ENCODE data around the gene ZNF764.
"Not testable (repeated sequence)": the region's sequence is repeated elsewhere in the genome, so short reads cannot be mapped to it uniquely, and the experiment has no call there.

Gene ZNF764

DNA sequence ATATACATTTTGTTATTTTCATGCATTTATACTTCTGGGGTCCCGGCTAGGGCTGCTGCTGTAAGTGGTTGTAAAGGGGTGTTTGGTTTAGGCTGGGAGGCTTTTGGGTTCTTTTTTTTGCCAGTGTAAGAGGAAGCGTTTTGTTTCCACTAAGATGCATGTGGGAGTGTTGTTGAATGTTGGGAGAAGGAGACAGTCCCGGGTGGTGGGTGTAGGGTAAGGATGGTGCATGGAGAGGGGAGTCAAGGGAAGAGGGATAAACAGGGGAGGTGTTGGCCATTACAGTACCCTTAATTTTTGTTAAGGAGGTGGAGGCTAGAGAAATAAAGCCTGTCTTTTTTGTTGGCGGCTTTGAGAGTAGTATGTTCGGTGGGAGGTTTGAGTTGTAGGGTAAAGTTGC lies 15.1 kb downstream of the ZNF764 start:
- no peak for DNase-seq

DNA sequence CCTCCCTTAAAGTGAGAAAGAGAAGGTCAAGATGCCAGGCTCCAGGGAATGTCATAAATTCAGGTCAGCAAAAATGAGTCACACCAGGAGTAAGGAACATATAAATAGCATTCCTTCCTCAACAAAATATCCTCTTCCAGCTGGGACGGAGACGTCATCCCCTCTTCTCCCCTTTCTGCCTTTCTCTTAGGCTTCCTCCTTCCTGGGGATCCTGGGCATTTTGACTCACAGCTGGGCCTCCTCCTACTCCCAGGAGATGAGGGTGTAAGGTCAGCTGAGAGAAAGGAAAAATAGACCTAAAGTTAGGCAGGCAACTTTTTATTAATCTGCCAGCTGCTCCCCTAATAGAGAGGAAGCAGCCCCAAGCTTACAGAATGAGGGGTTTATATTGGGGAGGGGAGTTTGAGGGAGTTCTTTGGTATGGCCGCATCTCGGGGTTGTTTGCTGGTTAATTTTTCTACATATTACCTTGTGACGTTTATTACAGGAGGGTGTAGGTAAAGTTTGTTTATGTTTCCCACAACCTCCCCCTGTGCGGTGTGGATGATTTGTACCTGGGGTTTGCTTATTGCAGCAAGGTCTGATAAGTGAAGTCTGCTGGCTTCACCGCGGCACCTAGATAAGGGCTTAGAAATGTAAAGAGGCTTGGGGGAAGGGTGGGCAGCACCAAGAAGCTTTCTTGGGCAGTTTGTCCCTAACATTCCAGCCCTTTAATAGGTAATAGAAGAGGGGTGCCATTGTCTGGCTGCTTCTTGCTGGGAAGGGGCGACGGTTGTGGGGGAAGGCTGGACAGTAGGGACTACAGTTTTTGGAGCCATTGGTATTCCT lies 16.5 kb downstream of the ZNF764 start:
- DNase-seq: no peak

DNA sequence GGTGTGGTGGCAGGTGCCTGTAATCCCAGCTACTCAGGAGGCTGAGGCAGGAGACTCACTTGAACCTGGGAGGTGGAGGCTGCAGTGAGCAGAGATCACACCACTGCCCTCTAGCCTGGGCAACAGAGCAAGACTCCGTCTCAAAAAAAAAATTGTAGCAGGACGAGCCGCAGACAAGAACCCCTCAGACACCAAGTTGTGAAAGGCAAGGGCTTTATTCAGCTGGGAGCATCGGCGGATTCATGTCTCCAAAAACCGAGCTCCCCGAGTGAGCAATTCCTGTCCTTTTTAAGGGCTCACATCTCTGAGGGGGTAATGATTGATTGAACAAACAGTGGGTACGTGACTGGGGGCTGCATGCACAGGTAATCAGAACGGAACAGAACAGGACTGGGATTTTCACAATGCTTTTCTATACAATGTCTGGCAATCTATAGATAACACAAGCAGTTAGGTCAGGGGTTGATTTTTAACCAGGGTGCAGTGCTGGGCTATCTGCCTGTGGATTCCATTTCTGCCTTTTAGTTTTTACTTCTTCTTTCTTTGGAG lies 17.2 kb downstream of the ZNF764 start:
- not testable (repeated sequence) for DNase-seq

DNA sequence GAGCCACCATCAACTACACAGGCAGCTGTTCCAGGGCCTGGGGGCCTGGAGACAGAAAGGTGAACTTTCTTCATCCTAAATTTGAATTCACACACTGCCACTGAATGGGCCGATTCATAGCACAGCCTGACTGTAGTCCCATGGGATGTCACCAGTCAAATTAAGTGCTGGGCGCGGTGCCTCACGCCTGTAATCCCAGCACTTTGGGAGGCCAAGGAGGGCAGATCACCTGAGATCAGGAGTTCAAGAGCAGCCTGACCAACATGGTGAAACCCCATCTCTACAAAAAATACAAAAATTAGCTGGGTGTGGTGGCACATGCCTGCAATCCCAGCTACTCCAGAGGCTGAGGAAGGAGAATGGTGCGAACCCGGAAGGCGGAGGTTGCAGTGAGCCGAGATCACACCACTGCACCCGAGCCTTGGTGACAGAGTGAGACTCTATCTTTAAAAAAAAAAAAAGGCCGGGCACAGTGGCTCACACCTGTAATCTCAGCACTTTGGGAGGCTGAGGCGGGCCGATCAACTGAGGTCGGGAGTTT lies 18.1 kb downstream of the ZNF764 start:
- not testable (repeated sequence) for DNase-seq

DNA sequence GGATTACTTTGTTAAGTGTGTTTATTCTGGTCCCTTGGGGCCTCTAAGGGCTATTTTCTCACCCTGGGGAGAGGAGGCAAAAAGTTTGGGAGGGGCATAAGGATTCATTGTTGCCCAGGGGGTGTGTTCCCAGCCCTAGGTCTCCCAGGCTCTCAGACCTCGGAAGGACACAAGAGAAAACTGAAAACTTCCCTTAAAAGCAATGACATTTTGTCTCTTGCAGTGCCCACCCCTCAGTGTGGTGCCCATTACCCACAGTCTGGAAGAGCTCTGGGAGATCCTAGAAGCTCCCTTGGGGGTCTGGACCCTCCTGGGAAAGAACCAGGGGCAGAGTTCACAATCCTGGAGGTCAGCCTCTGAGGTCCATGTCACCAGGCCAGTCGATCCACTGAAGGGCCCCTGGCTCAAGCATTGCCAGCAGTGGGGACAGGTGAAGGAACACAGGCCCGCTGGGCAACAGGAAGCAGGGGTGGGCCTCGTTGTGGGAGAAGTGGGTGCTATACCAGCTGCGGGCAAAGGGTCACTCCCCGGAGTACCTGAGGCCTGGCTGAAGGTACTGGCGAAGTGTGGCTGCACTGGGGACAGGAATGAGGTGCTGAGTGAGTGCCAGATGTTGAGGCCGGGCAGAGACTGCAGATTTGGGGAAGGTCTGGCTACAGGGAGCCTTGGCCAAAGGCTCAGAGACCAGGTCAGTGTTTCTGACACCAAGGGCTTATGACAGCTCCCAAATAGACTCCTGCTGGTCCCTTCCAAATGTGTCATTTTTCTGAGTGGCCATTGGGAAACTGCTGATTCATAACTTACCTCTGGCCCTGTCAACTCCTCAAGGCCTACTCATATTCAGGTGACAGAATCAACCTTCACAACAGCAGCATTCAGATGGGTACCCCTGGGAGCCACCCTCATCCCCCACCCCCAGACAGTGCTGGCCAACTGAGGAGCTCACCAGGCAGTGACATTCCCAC lies 18.9 kb downstream of the ZNF764 start:
- DNase-seq: no peak

DNA sequence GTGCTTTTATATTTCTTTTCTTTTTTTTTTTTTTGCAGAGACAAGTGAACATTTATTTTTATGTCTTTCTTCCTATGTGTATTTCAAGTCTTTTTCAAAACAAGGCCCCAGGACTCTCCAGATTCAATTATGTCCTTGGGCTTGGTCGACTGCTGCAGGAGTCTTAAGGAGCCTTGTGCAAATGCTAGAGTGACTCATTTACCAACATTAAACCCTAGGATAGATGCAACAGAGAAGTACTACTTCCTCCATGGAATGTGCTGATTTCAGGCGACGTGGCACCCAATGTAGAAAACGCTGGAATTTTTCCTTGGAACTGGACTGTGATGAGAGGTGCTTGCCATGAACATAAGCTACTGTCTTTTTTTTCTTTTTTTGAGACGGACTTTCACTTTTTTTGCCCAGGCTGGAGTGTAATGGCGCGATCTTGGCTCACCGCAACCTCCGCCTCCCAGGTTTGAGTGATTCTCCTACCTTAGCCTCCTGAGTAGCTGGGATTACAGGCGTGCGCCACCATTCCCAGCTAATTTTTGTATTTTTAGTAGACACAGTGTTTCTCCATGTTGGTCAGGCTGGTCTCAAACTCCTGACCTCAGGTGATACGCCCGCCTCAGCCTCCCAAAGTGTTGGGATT lies 21.7 kb downstream of the ZNF764 start:
- not testable (repeated sequence) for DNase-seq

DNA sequence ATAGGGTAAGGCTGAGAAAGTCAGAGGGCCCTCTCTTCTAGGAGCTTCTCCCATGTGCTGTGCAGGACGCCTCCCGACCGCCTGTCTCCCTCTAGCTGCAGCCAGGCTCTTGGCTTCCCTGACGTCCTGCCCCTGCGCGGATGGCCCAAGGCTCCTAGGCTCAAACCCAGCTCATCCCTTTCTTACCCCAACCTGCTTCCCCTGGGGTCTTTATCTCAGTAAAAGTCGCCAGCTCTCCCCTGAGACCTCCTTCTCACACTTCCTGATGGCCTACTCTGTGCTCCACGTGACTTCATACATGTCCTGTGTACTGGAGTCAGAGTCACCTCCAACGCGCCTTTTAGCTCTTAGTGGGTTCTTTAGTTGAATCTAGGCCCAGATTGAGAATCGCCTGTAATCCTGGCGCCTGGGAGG lies 22.4 kb downstream of the ZNF764 start:
- DNase-seq: peak; percentile 31

DNA sequence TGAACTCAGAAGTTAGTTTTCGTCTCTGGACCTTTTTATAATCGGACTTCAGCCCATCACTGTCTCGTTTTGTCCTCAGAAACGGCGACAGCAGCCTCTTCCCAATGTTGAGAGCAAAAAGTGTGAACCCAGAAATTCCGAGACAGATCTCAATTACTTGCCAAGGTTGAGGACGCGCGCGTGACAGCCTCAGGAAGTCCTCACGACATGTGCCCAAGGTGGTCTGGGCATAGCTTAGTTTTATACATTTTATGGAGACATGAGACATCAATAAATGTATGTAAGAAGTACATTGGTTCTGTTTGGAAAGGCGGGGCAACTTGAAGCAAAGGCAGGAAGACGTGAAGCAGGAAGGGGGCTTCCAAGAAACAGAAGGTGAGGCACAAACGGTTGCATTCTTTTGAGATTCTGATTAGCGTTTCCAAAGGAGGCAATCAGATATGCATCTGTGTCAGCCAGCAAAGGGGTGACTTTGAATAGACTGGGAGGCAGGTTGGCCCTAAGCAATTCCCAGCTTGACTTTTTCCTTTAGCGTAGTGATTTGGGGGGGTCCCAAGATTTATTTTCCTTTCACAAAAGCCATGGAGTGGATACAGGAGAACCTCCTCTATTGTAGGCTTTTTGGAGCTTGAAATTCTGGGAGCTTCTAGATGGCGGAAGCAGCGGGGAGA lies 22.9 kb downstream of the ZNF764 start:
- DNase-seq: peak; percentile 48

DNA sequence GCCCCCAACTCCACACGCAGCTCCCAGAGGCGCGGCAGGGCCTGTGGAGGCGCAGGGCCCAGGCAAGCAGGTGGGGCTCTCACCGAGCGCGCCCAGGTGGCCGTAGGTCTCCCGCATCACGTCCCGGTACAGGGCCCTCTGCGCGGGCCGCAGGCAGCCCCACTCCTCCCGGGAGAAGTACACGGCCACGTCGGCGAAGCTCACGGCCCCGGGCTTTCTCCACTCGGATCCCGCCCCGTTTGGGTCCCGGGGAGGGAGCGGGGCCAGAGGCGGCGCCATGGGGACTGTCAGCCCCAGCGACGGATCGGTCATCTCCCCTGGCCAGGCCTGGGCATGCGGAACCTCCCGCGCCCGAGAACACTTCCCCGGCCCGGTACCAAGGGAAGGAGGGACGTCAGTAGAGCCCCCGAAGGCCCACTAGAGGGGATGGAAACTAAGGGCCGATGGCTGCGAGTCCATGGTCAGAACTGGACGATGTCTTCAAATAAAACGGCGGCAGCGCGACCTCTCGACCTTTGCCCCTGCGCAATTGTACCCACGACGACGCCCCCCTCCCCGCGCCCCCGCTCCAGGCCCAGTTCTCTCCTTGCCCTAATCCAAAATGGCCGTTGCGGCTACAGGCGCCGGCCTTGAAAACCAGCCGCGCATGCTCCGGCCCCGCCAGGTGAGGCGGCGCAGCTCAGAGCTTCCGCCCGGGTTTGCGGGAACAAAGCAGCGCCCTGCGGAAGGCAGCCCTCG lies 23.6 kb downstream of the ZNF764 start, which contains the start of gene ZNF747:
TSS of gene ZNF747 (minus strand) at position 491 of the 738 bp plus-strand sequence. CDS start at position 312, 179 bp downstream.
- peak; percentile 82 for DNase-seq

DNA sequence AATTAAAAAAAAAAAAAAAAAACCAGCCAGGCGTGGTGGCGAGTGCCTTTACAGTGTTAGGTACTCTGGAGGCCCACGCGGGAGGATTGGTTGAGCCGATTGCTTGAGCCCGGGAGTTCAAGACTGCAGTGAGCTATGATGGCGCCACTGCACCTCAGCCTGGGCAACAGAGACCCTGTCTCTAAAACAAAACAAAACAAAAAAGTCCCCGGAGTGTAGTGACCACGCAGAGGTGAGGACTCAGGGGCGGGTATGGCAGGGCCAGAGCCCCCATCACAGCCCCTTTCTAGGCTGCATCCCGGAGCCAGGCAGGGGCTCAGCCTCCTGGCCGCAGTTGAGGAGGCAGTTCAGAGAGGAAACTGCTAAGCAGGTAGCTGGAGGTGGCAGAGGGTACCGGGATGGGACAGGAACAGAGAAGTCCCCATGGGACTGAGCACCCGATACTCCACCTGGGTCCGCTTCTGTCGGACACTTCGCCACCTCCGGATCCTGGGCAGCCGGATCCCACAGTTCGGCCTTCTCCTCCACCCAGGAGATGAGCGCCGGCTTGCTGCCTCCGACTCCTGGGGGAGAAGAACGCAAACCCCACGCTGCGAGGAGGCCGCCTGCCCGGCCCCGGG lies 24.3 kb downstream of the ZNF764 start:
- no peak for DNase-seq

DNA sequence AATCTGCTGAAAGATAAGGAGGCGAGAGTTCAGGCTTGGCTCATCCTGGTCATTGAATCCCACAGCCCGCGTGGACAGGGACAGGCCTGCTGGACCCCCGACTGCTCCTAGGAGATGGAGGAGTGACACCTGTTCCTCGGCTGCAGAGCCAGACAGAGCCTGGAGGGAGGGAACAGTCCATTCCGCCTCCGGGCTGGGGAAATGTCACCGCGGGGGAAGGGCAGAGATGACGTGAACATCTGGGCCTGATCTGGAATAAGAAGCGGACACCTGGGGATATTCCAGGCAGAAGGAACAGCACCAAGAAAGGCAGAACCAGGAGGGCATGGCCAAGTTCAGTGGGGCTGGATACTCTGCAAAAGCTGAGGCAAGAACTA lies 25.0 kb downstream of the ZNF764 start:
- DNase-seq: no peak

DNA sequence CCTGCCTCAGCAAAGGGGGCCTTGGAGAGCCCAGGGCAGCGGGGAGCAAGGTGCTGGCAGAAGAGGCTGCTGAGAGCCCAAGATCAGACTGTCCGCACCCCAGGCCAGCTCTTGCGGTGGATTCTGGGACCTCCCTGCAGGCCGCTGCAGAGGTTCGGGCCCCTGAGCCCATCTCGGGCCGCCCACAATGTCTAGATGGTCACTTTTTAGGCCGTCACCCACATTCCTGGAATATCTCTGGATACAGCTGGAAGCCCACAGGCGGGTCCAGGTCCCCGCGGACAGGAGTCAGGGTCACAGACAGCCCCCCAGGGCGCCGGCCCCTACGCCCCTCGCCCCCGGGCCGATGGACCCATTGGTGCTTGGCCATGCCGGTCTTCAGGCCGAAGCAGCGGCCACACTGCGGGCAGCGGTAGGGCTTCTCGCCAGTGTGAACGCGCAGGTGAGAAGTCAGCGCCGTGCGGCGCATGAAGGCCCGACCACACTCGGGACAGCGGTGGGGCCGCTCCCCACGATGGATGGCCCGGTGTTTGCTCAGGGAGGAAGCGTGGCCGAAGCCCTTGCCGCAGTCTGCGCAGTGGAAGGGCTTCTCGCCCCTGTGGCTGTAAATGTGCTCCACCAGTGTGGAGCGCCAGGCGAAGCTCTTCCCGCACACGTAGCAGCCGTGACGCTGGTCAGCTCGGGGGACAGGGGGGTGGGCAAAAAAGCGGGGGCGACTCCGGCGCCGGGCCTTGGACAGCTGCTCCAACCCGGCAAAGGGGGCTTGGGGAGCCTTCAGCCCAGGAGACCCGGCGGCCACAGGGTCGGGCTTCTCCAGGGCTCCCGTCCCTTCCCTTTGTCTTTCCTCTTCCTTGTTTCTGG lies 25.7 kb downstream of the ZNF764 start:
- no peak for DNase-seq

DNA sequence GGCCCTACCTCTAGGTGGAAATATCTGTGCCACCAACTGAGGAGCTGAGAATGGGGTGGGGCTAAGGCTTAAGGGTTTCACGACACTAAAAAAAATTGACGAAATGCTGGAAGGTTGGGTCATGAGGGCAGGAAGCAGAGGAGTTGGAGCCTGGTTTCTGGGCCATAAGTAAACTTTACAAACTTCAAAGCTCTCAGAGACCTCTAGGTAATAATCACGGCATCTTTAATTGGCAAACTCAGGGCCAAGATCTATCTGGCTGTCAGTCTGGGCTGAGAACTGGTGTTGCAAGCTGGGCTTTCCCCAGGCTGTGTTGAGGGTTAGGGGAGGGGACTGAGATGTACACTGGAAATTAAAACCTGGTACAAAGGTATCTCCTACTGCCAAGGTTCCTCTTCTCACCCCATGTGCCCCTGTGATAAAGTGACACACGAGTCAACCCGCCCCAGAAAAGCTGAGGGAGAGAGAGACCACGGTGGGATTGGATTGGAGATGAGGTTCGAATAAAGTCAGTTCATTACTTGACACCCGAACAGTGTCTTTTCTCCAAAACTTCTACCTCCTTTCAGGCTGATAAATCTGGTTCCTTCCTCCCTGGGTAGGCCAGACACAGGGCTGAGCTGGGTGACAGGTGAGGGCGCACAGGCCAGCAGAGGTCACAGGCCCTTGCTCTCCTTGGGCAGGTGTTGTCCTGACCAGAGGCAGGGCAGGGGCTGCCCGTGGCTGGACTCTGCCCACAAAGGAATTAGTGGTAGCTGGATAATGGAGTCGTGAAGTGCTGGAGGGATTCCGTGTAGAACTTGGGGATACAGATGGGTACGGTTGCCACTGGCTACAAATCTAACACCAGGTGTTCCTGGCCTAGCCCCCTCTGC lies 27.8 kb downstream of the ZNF764 start:
- DNase-seq: no peak

DNA sequence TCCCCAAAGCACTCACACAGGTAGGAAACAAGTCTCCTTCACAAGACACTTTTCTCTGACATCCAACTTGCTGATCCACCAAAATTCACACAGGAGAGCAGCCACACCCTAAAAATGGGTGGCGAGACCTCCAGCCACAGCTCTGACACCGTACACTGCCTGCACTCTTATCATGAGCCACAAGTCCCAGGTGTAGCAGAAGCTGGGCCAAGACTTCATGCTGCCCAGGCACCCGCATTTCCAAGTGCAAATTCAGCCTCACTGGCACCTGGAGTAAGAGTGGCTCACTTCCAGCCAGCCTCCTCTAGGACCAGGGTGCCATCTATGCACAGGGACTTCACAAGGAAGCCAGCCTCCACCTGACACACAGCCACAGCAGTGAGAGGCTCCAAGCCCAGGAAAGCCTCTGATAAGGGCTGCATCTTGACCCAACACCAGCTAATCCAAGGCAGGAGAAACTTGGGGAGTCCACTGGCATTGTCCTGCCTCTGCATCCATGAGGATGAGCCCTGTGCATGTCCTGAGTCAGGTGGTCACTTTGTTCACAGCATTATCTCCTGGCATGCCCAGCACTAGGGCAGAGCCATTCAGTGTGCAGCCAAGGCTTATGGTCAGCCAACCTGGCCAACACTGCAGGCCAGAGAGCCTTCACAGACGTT lies 29.2 kb downstream of the ZNF764 start:
- no peak for DNase-seq

DNA sequence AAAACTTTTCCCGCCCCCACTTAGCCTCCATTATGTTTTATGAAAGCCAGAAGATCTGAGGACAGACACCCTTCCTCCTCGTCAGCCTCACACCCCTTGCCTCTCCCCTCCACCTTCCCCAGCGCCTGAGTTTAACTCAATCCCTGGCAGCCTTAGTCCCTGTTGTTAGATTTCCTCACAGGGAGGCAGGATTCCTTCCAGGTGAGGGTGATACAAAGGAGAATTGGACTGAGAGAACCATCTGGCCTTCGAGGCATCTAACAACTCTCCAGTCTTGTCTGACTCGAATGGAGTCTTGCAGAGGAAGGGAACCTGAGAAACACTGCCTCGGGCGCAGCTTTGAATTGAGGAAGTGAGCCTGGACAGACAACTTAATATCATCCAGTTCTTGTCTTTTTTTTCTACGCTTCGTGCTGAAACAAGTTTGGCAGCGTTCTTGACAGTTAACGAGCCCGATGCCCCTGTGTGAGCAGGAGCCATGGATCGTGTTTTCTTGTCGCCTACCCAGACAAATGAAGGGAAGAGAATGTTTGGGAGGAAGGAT lies 30.5 kb downstream of the ZNF764 start:
- peak; percentile 44 for DNase-seq

DNA sequence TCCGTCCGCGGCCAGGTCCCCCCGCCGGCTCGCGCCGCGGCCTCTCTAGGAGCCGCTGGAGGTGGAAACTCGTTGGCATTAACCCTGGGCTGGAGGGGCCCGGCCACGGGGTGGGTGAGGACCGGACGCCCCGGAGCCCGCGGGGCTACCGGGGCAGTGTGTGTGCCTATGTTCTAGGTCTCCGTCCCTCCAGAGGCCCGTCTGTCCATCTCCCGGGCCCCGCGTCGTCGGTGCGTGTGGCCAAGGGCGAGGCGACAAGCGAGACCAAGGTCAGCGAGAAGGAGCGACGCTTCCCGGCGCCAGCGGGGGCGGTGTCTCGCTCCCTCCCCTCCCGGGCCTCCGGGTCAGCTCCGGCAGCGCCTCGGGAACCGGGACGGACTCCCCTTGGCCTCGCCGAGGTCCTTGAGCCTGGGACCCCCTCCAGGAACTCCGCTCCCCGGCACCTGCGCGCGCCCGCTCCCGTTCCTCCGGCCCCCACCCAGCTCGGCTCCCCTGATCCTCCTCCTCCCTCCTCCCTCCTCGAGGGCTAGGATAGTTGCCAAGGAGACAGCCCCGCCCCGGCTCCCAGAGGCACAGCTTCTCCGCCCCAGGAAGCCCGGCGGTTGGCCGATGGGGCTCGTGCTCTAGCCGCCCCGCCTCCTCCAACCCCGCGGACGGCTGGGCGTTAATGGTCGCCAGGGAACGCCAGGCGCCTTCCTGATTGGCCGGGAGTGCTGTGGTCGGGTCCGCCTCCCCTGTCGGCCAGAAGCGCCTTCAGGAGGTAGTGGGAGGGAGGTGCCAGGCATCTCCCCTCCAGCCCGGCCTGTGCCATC lies 31.1 kb downstream of the ZNF764 start:
- peak; percentile 99 for DNase-seq
